WI38 (cell line): Measurements from ENCODE around the gene CYSTM1.

Experiments used
- H3K4me3 ChIP-seq: 2 replicates; pipeline ENCODE4 v1.5.1; 2011; ENCODE audit warnings: low read depth, mild to moderate bottlenecking, control low read depth, low read length
- TF ChIP-seq, protein P1 (sequence below): IDR thresholded peaks from 2 replicates; pipeline ENCODE4 v1.5.1; 2012; ENCODE audit warnings: low read depth, mild to moderate bottlenecking, control low read depth, low read length

The CYSTM1 gene

DNA sequence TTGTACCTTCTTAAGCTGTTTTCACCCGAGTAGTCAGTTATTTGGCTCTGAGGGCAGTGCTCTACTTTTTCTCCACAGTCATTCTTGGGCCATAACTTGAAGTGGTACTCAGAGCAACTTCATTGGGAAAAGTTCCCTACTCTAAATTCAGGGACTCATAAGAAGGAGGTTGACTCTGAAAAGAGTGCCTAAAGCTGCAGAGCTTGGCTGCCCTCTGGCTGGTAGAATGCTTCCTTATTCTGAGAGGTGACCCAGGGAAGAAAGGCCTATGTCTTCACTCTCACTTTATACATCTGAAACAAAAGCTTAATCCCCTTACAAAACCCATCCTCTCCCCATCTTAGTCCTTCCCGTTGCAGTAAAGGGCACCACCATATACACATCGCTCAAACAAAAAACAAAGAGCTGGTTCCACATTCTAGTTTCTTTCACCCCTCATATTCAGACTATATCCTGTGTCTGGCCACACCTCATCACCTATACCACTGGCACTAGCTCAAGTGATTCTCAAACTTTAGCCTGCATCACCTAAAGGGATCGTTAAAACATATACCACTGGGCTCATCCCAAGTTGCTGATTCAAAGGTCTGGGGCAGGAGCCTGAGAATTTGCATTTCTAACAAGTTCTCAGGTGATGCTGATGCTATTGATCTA lies 41.3 kb upstream of the CYSTM1 start:
- TF ChIP-seq, protein P1, sequence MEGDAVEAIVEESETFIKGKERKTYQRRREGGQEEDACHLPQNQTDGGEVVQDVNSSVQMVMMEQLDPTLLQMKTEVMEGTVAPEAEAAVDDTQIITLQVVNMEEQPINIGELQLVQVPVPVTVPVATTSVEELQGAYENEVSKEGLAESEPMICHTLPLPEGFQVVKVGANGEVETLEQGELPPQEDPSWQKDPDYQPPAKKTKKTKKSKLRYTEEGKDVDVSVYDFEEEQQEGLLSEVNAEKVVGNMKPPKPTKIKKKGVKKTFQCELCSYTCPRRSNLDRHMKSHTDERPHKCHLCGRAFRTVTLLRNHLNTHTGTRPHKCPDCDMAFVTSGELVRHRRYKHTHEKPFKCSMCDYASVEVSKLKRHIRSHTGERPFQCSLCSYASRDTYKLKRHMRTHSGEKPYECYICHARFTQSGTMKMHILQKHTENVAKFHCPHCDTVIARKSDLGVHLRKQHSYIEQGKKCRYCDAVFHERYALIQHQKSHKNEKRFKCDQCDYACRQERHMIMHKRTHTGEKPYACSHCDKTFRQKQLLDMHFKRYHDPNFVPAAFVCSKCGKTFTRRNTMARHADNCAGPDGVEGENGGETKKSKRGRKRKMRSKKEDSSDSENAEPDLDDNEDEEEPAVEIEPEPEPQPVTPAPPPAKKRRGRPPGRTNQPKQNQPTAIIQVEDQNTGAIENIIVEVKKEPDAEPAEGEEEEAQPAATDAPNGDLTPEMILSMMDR = no peak
- no peak overlapping the region for H3K4me3 ChIP-seq

DNA sequence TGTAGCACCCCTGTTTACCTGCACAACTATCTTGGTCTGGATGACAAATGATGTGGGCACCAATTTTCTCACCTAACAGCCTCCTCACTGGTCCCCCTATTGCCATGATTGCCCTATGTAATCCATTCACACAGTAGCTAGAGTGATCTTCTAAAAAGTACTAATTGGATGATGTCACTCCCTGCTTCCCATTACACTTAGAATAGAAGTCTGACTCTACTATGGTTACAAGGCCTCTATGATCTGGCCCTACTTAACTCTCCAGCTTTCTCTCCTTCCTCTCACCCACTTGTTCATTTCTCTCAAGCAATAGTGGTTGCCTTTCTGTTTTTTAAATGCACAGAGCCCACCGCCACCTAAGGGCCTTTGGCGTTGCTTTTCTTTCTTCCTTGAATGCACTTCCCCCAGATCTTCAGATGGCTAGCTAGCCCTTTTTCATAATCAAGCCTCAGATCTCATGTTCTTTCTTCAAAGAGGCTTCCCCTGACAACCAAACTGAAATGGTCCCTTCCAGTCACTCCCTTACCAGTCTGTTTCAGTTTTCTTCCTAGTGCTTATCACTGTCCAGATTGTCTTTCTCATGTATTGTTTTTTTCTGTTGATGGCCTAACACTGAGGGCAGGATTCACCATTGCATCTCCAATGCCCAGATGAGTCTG lies 40.6 kb upstream of the CYSTM1 start:
- TF ChIP-seq, protein P1 = no peak
- H3K4me3 ChIP-seq = no peak overlapping the region

DNA sequence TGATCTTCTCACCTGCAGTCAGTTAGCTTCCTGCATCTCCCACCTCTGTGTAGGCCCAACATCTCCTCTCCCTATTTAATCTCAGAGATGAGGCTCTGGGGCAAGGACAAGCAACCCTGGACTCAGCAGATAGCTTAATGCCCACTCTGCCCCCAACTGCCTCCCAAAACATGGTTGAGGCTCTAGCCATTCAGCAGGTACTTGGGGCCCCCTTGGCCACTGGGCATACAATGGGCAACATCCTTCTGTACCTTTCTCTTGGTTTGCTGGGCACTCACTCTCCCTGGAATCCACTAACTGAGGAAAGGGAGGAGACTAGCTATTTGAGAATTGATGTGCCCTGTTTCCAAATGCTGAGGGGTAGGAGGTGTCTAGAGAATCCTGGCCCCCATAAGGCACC lies 39.9 kb upstream of the CYSTM1 start:
- no peak overlapping the region for H3K4me3 ChIP-seq
- TF ChIP-seq, protein P1 = no peak

DNA sequence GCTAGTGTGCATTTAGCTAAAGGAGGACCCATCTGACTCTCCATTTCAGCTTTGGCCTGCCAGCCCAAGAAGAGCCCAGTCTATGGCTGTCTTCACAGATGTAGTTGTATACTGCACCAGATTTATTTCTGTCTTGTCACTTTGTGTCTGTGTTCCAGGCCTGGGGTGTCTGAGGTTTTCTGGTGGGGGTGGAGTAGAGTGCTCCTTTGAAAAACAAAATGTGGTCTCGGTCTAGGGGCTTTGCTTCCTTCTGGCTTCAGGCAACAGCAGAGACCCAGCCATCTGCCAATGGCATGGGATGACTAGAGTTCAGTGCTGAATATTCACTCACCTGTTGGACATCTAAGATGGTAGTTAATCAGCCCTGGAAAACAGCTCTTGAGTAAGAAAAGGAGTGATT lies 38.4 kb upstream of the CYSTM1 start:
- TF ChIP-seq, protein P1 = no peak

DNA sequence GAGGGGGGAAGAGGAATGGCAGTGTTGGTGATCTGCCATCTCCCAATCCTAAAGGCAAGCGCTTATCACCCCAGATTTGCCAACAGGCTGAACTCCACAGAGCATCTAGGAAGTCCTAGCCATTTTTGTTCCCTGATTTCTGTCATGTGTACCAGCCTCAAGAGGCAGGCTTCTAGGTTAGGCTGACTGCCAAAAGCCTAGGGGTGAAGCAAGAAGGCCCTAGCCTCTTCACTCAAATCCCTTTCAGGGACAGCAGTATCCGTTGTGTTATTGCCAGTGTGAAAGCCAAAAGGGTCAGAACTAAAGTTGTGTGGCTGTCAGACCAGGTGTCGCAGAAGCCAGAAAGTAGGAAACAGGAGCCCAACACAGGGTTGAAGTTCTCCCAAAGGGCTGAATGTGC lies 34.6 kb upstream of the CYSTM1 start:
- TF ChIP-seq, protein P1 = no peak
- H3K4me3 ChIP-seq = no peak overlapping the region

More for the DNA sequence above, 38.4 kb upstream of the CYSTM1 start:
- H3K4me3 ChIP-seq = no peak overlapping the region

DNA sequence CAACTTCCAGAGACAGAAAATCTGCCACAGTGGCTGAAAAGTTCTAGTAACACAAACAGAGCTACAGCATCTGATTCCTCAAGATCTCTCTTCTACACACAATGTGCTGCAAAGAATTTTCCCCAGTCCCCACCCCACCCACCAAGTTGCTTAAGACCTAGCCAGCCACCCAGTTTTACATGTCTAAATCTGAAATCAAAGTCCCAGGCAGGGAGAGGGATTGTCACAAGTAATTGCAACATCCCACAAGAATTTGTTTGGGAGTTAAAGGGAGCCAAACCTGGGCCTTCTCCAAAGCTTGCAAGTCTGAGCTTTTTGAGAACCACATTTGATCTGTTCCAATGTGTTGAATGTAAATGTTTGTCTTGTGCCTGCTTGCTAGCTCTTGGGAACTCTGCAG lies 33.7 kb upstream of the CYSTM1 start:
- H3K4me3 ChIP-seq = no peak overlapping the region
- TF ChIP-seq, protein P1 = no peak

DNA sequence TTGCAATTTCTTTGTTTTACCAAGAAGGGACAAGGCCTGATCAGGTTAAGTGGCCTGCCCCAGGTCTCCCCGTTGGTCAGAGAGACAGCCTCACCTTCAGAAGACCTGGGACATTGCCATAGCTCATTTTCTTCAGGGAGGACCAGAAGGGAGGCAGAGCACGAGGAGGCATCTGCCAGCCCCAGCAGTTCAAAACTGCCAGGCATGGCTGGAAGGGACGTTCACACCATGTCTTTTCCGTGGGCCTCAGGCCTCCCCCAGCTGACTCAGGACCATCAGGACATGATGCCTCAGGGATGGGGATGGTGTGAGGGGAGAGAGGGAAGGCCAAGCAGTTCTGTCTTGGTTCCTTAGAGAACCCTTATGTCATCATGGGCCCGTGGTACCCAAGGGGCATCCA lies 32.7 kb upstream of the CYSTM1 start:
- H3K4me3 ChIP-seq = no peak overlapping the region
- TF ChIP-seq, protein P1 = no peak
